Stimulated activated CD4-positive, alpha-beta T cell treated with anti-CD3 and anti-CD28 coated beads, Interleukin-4, amount 100 ng/mL, for 48 hours (primary cell): ENCODE data around the gene VPS13D.
A peak's percentile ranks its signal among the peaks of the same experiment; 100 is the strongest.

ENCODE experiments used
- DNase-seq, 2 donors: peaks; one replicate each; pipeline ENCODE4 v3.0.0-alpha.2; 2020; ENCODE audit warnings: low read depth in 2 of 2

VPS13D gene

DNA sequence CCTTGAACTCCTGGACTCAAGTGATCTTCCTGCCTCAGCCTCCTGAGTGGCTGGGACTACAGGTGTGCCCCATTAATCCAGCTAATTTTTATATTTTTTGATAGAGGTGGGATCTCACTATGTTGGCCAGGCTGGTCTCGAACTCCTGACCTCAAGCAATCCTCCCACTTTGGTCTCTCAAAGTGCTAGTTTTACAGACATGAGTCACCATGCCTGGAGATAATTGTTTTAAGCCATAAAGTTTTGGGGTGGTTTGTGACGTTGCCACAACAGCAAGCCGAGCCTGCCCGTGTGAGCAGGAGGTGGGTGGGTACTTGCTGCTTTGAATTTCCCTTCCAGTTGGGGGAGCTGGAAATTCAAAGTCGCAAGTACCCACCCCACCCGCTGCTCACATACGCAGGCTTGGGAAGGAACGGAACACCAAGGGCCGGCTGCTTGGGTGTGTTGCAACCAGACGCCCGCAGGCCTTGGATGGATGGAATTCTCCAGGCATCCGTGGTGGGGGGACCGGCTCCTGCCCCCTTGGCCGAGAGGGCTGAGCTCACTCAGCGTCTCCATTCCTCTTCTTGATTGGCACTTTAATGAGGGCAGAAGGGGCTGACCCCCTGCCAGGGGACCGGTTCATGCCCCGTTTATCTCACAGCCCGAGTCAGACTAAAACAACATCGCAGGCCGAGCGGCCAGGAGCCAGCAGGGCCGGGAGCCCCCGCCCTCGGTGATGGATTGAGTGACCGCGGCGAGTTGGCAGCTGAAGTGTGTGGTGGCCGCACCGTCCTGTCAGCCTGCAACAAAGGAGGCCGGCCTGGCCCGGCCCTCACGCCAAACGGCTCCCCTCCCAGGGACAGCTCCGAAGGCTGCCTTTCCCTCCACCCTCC, 310.1 kb downstream of the VPS13D start:
- DNase-seq, result no peak

DNA sequence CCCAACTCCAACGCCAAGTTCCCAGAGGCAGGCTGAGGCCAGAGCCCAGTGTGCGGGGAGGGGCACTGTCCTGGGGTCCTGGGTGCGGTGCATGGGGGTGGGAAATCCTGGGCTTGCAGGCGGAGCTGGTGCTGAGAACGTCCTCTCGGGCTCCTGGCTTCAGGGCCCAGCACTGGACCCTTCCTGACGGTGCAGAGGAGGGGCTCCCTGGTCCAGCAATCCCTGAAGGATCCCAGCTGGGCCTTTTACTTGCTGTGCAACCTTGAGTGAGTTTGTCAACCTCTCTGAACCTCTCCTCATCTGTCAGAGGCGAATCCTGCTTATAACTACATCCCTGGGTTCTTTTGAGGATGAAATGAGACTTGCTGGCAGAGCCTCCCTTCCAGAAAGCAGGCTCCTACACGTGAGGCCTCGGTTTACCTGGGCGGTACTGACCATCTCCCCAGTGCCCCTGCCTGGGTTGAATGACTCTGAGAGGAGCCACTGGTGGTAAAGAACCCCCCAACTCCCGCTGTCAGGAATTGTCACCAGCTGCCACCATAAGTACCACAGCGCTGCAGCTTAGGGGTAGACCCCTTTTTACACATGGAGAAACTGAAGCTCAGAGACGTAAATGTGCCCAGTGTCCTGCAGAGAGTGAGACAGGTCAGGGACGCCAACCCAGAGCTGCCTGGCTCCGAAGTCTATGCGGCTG, 310.9 kb downstream of the VPS13D start:
- no peak for DNase-seq

DNA sequence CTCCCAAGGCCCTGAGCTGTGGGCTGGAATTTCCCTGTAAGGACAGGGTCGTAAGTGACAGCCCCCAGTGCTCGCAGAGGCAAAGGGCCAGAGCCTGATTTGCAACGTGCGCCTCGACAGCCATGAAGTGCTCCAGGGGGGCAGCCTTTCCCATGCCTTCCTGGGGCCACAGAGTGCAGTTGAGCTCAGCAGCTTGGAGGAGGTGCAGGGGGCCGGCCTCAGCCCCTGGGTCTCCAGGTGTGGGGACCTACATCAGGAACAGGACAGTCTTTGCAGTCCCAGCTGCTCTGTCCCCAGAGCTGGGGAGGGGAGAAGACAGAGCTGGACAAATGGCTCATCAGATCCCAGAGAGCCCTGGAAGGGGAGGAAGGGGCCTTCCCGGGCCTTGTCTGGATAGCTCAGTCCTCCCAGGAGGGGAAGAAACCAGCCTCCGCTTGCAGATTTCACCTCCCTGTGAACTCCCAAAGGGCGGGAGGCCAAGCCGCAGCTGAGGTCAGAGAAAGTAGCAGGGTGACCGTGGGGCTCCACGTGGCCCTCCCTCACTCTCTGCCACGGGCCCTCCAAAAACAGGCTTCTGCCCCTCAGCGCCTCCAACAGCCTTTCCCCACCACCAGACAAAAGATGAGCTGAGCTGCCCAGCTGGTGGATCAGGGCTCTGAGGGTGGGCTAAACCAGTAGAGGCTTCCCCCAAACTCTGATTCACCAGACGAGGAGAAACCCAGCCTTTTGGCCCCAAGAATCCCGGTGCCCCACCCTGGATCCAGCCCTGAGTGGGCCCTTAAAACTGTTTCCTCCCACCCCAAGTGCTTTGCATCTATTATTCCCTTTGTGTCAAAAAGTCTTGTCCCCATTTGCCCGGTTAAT, 311.7 kb downstream of the VPS13D start:
- no peak for DNase-seq

DNA sequence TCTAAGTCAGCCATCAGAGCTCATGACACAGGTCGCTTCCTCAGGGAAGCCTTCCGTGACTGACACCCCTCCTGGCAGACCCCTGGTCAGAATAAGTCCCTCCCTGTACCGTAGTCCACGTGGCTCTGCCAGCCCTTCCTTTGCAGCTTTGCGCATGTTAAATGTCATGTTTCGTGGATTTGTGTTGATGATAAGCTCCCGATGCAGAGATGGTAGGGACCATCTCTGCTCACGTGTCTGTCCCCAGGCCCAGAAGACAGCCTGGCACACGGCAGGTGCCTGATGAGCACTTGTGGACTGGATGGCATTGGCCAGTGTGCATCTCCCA, 312.3 kb downstream of the VPS13D start:
- no peak for DNase-seq

DNA sequence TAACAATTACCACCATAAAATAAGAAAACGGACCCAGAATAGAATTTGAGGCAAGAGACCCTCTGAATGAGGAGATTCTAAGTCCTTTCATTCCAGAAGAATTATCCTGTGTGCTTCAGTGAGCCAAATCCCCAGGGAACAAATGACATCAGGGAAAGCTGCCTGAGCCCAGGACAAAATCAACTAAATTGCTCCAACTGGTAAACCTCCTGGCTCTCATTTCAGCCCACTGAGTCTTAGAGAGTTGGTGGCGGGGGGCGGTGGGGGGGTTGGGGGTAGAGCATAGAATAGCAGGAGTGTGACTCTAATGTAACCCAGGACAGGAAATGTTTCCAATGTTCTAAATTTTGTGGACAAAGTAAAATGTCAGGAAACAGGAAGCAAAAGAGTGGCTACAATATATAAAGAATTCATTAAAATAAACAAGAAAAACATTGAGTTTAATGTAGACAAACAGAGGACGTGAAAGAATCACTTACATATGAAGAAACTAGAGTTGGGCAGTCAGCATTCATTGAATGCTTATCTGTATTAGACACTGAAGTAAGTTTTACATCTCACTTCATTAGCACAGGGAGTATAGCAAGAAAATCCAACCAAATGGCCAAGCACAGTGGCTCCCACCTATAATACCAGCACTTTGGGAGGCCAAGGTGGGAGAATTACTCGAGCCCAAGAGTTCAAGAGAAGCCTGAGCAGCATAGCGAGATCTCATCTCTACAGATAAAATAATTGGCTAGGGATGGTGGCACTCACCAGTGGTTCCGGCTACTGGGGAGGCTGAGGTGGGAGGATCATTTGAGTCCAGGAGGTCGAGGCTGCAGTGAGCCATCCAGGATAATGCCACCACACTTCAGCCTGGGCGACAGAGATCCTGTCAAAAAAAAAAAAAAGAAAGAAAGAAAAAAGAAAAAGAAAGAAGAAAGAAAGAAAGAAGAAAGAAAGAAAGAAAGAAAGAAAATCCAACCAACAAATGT, 313.1 kb downstream of the VPS13D start:
- no peak for DNase-seq

DNA sequence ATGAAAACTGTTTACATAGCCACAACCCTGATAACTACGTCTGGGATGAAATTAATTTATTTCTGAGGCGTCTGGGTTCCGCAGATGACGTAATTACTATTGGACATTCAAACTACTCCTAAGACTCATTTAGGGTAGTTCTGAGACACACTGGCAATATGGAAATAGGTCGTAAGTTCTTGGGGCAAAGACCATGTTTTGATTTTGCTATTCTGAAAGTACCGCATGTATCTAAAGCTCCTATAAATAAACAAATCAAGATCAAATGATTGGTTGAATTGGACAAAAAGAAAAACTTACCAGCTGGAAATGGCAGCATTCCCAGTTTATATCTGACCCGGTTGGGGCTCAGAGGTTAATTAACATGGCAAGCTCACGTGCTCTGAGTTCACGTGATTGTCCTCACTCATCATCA, 313.9 kb downstream of the VPS13D start:
- no peak for DNase-seq

DNA sequence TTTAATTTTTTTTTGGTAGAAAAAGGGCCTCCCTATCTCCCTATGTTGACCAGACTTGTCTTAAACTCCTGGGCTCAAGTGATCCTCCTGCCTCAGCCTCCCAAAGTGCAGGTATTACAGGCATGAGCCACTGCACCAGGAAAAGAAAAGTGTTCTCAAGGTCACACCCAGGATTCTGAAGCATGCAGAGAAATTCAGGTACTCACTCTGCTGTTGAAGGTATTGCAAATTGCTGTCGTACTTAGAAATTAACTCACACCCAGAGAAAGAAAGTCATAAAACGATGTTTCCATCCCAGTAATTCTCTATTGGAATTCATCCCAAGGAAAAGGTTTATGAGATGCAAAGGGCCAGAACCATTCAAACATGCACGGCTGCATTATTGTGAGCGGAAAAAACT, 314.5 kb downstream of the VPS13D start:
- no peak for DNase-seq

DNA sequence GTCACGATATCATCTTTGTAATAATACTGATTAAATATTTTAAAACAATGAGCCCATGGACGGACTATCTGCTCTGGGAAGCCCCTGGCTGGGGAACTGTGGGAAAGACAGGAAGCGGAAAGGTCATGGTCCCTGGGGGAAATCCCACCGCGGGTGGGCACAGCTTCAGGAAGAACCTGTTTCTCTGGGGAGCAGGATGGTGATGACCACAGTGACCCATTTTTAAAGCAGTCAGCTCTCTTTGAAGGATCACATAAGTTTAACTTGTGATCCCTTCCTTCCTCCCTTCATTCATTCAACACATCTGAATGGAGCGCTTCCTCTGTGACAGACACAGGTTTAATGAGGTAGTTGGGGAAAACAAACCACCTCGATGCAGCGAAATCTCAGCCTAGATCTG, 315.2 kb downstream of the VPS13D start:
- no peak for DNase-seq

DNA sequence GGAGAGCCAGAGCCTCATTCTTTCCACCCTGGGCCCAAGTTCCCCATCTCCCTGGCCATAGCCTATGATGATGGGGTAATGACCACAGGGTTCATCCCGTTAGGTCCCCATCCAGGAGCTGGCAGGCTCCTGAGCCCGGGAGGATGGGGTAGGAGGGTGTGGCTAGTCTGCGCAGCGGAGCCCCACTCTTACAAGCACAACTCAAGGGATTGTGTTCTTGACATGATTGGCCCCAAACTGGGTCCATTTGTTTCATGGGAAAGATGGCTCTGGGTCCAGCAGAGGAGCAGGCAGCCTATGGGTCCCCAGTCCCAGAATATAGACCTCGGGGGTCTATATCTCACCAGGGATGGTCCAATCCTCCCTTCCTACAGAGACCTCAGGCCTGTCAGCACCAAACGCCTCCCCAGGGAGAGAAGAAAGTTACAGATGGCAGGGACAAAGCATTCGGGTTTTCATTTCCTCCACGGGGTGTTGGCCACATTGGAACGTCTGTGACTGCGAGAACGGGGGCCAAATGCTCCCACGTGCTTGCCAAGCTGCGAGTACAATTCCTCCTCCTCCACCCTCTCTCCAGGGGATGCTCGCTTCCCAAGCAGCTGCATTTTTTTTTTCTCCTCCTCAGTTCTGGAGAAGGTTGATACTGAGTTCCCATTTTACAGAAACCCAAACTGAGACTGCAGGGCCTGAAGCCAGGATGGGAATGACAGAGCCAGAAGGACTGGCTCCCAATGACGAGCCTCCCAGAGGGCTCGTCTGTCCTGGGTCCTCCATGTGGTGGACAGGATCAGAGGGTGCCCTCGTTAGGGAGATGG, 317.1 kb downstream of the VPS13D start:
- DNase-seq, result no peak

DNA sequence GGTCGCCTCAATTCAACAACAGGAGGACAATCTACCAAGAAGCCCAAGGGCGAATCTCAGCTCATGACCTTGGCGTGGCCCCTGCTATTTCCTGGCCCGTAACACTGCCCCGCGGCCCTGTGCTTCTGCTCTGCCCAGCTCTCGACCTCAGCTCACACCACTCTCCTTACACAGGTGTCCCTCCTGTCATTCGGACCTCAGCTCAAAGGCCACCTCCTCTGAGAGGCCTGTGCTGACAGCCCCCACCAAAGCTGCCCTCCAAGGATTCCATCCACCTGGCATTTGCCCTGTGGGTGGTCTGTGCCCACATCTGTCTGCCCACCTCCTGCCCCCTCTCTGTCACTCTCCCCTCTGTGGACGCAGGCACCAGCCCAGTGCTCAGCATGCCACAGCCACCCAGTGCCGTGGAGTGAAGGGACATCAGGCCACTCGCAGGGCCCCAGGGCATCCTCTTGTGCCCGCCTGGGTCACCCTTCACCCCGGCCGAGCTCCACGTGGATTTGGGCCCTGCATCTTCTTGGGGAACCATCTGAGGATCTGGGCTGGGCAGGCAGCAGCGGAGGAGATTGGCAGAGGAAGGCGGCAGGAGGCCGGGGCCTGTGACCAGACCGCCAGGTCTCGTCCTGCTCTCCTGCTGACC, 317.9 kb downstream of the VPS13D start:
- no peak for DNase-seq

DNA sequence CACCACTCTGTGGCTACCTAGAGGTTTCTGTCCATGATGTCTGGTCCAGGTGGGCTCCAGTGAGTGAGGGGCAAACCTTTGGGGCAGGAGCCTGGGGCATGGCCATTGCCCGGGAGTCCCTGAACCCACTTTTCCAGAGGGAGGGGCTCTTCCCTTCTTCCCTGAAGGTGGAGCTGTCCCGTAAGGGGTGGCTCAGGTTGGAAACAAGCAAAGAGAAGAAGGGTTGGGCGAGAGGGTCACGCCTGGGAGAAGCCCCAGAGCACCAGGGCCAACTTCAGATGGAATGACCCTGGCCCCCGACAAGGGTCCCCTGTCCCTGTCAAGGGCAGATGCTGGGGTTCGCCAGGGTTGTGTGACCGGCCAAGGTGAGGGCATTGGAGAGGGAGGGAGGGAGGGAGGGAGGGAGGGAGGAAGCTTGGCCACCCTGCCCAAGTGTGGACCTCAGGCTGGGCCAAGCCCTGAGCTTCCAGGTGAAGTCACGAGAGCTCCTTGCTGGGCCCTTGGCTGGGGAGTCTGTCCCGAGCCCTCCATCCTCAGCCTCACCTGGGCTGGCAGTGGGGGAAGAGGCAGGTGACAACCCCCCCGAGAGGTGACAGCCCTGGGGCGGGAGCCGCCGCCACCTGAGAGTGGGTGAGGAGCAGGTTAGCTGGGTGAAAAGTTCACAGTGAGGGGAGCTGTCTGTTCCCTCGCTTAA, 318.6 kb downstream of the VPS13D start:
- DNase-seq, result no peak

DNA sequence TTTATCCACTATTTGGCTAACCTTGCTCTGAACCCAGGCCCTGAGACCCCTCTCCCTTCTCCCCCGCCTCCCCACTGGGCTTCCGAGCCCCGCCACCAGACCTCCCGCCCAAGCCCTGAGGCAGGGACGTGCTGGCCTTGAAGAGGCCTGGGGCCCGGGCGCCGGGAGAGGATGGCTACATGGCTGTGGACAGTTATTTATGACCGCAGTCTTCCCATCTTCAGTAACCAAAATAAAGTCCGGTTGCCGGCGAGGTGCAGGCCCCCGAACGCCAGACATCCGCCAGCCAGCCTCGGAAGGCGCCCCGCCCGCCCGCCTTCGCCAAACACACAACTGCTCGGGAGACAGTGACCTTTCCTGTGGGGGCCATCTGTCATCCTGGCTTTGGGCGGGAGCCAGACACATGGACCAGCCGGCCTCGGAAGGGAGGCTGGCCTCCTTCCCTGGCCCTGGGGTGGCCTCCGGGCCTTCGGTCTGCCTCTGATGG, 319.2 kb downstream of the VPS13D start:
- no peak for DNase-seq

DNA sequence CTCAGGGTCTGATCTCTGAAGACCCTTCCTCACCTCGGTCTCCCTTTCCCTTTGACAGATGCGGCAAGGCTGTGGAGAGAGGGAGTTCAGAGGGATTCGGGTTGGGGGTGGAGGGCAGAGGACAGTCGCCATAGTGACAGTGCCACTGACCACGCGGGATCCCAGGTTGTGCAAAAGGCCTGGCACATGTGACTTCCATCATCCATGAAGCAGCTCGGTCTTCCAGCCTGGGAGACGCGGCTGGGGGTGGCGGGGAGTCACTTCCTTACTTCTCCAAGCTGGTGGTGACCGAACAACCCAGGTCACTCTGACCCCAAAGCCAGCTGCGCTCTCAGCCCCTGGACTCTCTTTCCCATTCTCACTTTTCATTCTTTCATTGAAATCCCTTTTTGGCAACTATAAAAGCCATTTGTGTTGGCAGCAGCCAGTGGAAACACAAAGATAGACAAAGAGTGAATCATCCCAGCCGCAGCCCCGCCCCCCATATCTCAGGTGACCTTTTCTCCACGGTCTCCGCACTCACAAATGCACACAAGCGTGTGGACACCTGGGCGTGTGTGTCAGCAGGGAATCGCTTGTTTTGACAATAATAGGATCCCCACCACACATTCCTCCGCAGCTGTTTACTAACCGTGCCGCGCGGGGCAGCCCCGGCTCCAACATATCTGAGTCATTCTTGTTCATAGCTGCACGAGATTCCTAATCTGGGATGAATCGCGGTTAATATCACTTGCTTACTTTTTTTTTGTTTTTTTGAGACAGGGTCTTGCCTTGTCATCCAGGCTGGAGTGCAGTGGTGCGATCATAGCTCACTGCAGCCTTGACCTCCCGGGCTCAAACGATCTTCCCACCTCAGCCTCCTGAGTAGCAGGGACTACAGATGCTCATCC, 319.9 kb downstream of the VPS13D start:
- DNase-seq, result peak in 1 of 2 donors; percentile 10

DNA sequence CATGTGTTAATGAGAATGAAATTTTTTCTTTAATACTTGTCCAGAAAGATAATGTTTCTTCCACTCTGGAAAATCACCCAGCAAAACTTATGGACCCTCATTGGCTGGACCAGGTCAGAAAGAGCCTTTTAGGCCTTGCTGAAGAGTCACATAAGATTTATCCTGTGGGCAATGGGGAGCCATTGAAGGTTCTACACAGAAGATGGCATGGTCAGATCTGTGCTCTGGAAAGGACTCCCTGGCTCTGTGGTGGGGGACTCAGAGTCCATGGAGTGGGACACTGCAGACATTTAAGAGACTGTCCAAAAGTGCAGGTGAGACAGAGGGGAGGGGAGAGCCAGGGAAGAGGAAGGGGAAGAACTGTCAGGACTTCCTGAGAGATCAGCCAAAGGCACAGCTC, 321.8 kb downstream of the VPS13D start:
- no peak for DNase-seq

DNA sequence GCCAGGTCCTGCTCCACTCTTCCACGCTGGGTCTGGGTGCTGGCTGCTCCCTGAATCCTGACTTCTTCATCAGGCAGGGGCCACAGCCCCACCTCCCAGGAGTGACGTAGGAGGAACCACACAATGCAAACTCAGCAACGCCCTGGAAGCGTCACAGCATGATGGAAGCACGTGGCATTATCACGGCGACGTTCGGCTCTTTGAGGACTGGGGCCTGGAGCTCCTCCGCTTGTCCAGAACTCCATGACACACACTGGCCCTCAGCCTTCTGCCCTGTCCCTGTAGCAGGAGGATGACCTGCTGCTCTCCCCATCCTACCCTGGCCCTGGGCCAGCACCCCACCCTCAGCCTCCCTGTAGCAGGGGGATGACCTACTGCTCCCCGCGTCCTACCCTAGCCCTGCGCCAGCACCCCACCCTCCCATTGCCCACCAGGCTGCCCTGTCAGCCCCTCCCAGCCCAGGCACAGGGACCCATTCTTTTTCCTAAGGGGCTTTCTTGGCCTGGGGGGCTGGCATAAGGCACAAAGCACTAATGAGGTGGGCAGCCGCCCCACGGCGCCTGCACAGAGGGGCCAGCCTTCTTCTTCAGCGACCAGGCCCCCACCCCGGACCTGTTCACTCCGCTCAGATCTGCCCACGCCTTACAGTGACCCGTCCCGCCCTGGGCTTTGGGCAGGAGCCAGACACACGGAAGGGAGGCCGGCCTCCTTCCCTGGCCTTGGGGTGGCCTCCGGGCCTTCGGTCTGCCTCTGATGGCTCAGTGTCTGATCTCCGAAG, 322.5 kb downstream of the VPS13D start:
- no peak for DNase-seq

DNA sequence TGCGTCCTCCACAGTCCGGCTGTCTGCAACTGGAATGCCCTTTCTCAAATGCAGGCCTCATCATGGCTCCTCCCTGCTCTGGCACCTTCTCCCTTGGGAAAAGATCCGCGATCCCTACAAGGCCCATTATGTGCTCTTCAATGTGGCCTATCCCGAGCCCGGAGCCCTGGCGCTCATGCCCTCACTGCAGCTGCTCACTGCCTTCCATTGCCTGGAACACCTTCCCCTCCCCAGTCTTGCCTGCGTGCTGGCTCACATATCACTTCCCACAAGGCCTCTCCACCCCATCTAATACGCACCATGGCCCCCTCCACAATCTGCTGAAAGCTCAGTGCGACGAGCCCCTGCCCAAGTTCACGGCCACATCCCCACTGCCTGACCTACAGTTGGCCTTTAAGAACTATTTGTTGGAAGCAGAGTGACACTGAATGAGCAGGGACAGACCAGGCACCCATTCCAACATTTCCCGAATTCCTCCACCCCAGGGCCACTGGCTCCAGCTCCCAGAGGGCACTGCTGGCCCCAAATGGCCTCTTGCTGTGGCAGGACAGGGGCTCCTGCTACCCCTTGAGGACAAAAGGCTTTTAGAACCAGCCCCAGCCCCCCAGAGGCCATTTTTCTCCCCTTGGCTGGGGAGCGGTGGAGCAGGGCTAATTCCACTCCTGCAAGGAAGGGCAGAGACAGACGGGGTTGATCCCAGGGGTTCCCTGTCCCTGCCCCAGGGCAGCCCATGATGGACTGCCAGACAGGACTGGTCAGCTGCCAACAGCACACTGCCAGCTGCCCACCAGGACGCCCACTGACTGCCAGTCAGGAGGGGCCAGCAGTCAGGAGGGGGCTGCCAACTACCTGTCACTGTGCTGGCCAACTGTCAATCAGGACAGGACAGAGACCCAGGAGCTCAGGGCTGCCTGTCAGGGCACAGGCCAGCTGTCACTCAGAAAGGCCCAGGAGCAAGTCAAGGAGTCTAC, 323.4 kb downstream of the VPS13D start:
- DNase-seq, result no peak
